Glutamatergic neuron (in vitro differentiated cells): Measurements from ENCODE around the gene IMP3. TPM values are rescaled to one million over a fixed set of nuclear protein-coding genes. Genes with fewer than 3 reads are reported as not detected.
A peak's percentile ranks its signal among the peaks of the same experiment; 100 is the strongest.

ENCODE experiments used
- DNase-seq: peaks from one replicate; pipeline ENCODE4 v3.0.0; 2022
- H3K27ac Mint-ChIP-seq: one replicate; pipeline ENCODE4 v1.8.0; 2020; ENCODE audit warnings: mild to moderate bottlenecking, mixed read lengths, inconsistent platforms; ENCODE audit not compliant: unreplicated experiment
- H3K27me3 Mint-ChIP-seq: one replicate; pipeline ENCODE4 v1.8.0; 2020; ENCODE audit warnings: mild to moderate bottlenecking, moderate library complexity, mixed read lengths, inconsistent platforms; ENCODE audit not compliant: unreplicated experiment
- H3K36me3 Mint-ChIP-seq: one replicate; pipeline ENCODE4 v1.8.0; 2020; ENCODE audit warnings: mild to moderate bottlenecking, mixed read lengths, inconsistent platforms; ENCODE audit not compliant: unreplicated experiment
- H3K4me1 Mint-ChIP-seq: one replicate; pipeline ENCODE4 v1.8.0; 2020; ENCODE audit warnings: mild to moderate bottlenecking, low read depth, mixed read lengths, inconsistent platforms; ENCODE audit not compliant: unreplicated experiment
- H3K4me3 Mint-ChIP-seq: one replicate; pipeline ENCODE4 v1.8.0; 2020; ENCODE audit warnings: mild to moderate bottlenecking, mixed read lengths, inconsistent platforms; ENCODE audit not compliant: unreplicated experiment
- H3K9me3 Mint-ChIP-seq: one replicate; pipeline ENCODE4 v1.8.0; 2020; ENCODE audit warnings: mild to moderate bottlenecking, moderate library complexity, mixed read lengths, inconsistent platforms; ENCODE audit not compliant: unreplicated experiment
- CTCF ChIP-seq: fragments of 200-600 bp; sonication (generic); IDR thresholded peaks from one replicate; pipeline ENCODE4 v1.5.0; 2021; ENCODE audit not compliant: partially characterized antibody, unreplicated experiment
- total RNA-seq: library from RNA; stranded (reverse); fragmentation: NEBNext Ultra II Directional; extraction: Animal tissue kit (Norgen Biotek cat#: 25700); gene quantifications from one replicate; pipeline ENCODE4 v1.2.1, GENCODE V29; 2021; ENCODE audit not compliant: unreplicated experiment

The IMP3 gene
- total RNA-seq, 1 donor from 2014 or later, result 33.6 TPM

- TF ChIP-seq CTCF, result no peak
- Mint-ChIP-seq H3K4me3 (peak overlapping the region; percentile 91), H3K27me3 (peaks cover 7% of the 10 kb centered on the region), H3K9me3 (peaks cover 12% of the 10 kb centered on the region), H3K27ac (peak overlapping the region; percentile 72), H3K4me1 (peaks cover 66% of the 10 kb centered on the region), H3K36me3 (peaks cover 20% of the 10 kb centered on the region)
- no peak for DNase-seq
Observed at GRCh38 chr15:75653347-75653913, 13.4 kb upstream of the IMP3 start.

GRCh38 chr15:75651810-75652543, 12.0 kb upstream of the IMP3 start:
- no peak for TF ChIP-seq CTCF
- peaks cover 20% of the 10 kb centered on the region for H3K36me3 Mint-ChIP-seq
- H3K4me3 Mint-ChIP-seq, result peak overlapping the region; percentile 91
- H3K9me3 Mint-ChIP-seq, result peaks cover 13% of the 10 kb centered on the region
- peaks cover 8% of the 10 kb centered on the region for H3K27me3 Mint-ChIP-seq
- DNase-seq, result no peak
- peaks cover 61% of the 10 kb centered on the region for H3K4me1 Mint-ChIP-seq
- H3K27ac Mint-ChIP-seq, result no peak overlapping the region

- H3K27me3 Mint-ChIP-seq, result peaks cover 14% of the 10 kb centered on the region
- no peak for DNase-seq
- H3K4me3 Mint-ChIP-seq, result peak overlapping the region; percentile 91
- H3K9me3 Mint-ChIP-seq, result peaks cover 16% of the 10 kb centered on the region
- H3K27ac Mint-ChIP-seq, result peak overlapping the region; percentile 48
- peaks cover 13% of the 10 kb centered on the region for H3K36me3 Mint-ChIP-seq
- TF ChIP-seq CTCF, result no peak
- H3K4me1 Mint-ChIP-seq, result peaks cover 58% of the 10 kb centered on the region
Observed at GRCh38 chr15:75650908-75651809, 11.1 kb upstream of the IMP3 start.

GRCh38 chr15:75649848-75650247, 9.8 kb upstream of the IMP3 start:
- H3K27me3 Mint-ChIP-seq, result peaks cover 17% of the 10 kb centered on the region
- peaks cover 6% of the 10 kb centered on the region for H3K36me3 Mint-ChIP-seq
- peaks cover 46% of the 10 kb centered on the region for H3K4me1 Mint-ChIP-seq
- no peak for DNase-seq
- H3K9me3 Mint-ChIP-seq, result peaks cover 18% of the 10 kb centered on the region
- no peak for TF ChIP-seq CTCF
- peak overlapping the region; percentile 91 for H3K4me3 Mint-ChIP-seq
- H3K27ac Mint-ChIP-seq, result no peak overlapping the region
